Hepatocyte (in vitro differentiated cells): ENCODE measurements around the gene ANKRD13D. TPM values are rescaled to one million over a fixed set of nuclear protein-coding genes. Genes with fewer than 3 reads are reported as not detected.
"Not testable (repeated sequence)": the region's sequence is repeated elsewhere in the genome, so short reads cannot be mapped to it uniquely, and the experiment has no call there.

Experiments
- DNase-seq: peaks from one replicate; pipeline ENCODE4 v3.0.0-alpha.2; 2016; ENCODE audit warnings: low spot score
- H2AFZ ChIP-seq: fragments of 200-600 bp; sonication (generic); 2 replicates; pipeline ENCODE4 v1.6.0; 2016; ENCODE audit warnings: antibody characterized with exemption, mild to moderate bottlenecking
- H3K27ac ChIP-seq: fragments of 200-600 bp; sonication (generic); 2 replicates; pipeline ENCODE4 v1.5.1; 2016; ENCODE audit warnings: mild to moderate bottlenecking
- H3K27me3 ChIP-seq: fragments of 200-600 bp; sonication (generic); 2 replicates; pipeline ENCODE4 v1.6.1; 2016
- H3K36me3 ChIP-seq: fragments of 200-600 bp; sonication (generic); replicated peaks from 2 replicates; pipeline ENCODE4 v1.5.1; 2016; ENCODE audit warnings: low read depth; ENCODE audit not compliant: insufficient read depth
- H3K4me1 ChIP-seq: fragments of 200-600 bp; sonication (generic); 2 replicates; pipeline ENCODE4 v1.5.1; 2016; ENCODE audit warnings: mild to moderate bottlenecking, moderate library complexity; ENCODE audit not compliant: insufficient read depth
- H3K4me2 ChIP-seq: fragments of 200-600 bp; sonication (generic); 2 replicates; pipeline ENCODE4 v1.6.0; 2016
- H3K4me3 ChIP-seq: fragments of 200-600 bp; sonication (generic); 2 replicates; pipeline ENCODE4 v1.5.1; 2016; ENCODE audit warnings: mild to moderate bottlenecking
- H3K79me2 ChIP-seq: fragments of 200-600 bp; sonication (generic); 2 replicates; pipeline ENCODE4 v1.6.0; 2017; ENCODE audit warnings: mild to moderate bottlenecking
- H3K9me2 ChIP-seq: fragments of 200-600 bp; sonication (generic); replicated peaks from 2 replicates; pipeline ENCODE4 v1.6.0; 2017; ENCODE audit warnings: mild to moderate bottlenecking; ENCODE audit not compliant: insufficient read depth
- H3K9me3 ChIP-seq: fragments of 200-600 bp; sonication (generic); 2 replicates; pipeline ENCODE4 v1.5.1; 2016; ENCODE audit warnings: low read depth, mild to moderate bottlenecking
- H4K20me1 ChIP-seq: fragments of 200-600 bp; sonication (generic); 2 replicates; pipeline ENCODE4 v1.6.0; 2016; ENCODE audit warnings: mild to moderate bottlenecking; ENCODE audit not compliant: insufficient read depth, poor library complexity, severe bottlenecking
- CTCF ChIP-seq: fragments of 200-600 bp; sonication (generic); IDR thresholded peaks from 2 replicates; pipeline ENCODE4 v1.5.1; 2016; ENCODE audit warnings: antibody characterized with exemption, mild to moderate bottlenecking; ENCODE audit not compliant: poor library complexity
- EZH2 ChIP-seq: fragments of 200-600 bp; sonication (generic); IDR thresholded peaks from 2 replicates; pipeline ENCODE4 v1.6.1; 2016; ENCODE audit warnings: antibody characterized with exemption, mild to moderate bottlenecking, borderline replicate concordance
- EZH2phosphoT487 ChIP-seq: fragments of 200-600 bp; sonication (generic); IDR thresholded peaks from one replicate; pipeline ENCODE4 v1.6.1; 2018; ENCODE audit warnings: antibody characterized with exemption, mild to moderate bottlenecking, low read depth, moderate library complexity; ENCODE audit not compliant: unreplicated experiment, severe bottlenecking
- WGBS: methylation state at CpG from one replicate; pipeline ENCODE4 v1.1.6; 2016; ENCODE audit warnings: low lambda C conversion rate; ENCODE audit errors: missing lambda C conversion rate; 5-methylcytosine and 5-hydroxymethylcytosine counted together
- polyA plus RNA-seq: library from polyadenylated mRNA; unstranded; fragments of >200 nt; fragmentation: Nextera tagmentation; extraction: Ambion mirVana; gene quantifications from 2 replicates; pipeline ENCODE4 v1.2.1, GENCODE V29; 2016
- total RNA-seq: library from RNA; depleted of rRNA; stranded (reverse); fragments of >200 nt; gene quantifications from 2 replicates; pipeline ENCODE4 v1.2.3, GENCODE V29; 2014

The ANKRD13D gene
- total and polyA plus RNA-seq, 2 experiments from 2014 or later, result 25.3 to 49.5 TPM

- Histone ChIP-seq H3K4me2 (no peak overlapping the region), H3K36me3 (no peaks in the 10 kb centered on the region), H3K4me1 (peaks cover 7% of the 10 kb centered on the region), H3K27me3 (no peaks in the 10 kb centered on the region), H3K27ac (no peak overlapping the region), H3K4me3 (no peak overlapping the region), H3K79me2 (no peaks in the 10 kb centered on the region), H3K9me2 (no peaks in the 10 kb centered on the region), H3K9me3 (no peaks in the 10 kb centered on the region), H2AFZ (no peak overlapping the region), H4K20me1 (peaks cover 3% of the 10 kb centered on the region)
- TF ChIP-seq CTCF (no peak), EZH2 (no peak), EZH2phosphoT487 (no peak)
- WGBS, result 90% methylated on average over 5 of the region's 5 CpGs
- DNase-seq, result no peak
Observed at GRCh38 chr11:67256477-67257135, 32.5 kb upstream of the ANKRD13D start.

- H3K79me2 ChIP-seq, result no peaks in the 10 kb centered on the region
Observed at GRCh38 chr11:67260406-67260805, 28.7 kb upstream of the ANKRD13D start.

GRCh38 chr11:67260885-67261639, 28.0 kb upstream of the ANKRD13D start:
- peak; percentile 78 for DNase-seq
- not testable (repeated sequence) for H3K36me3 ChIP-seq, H3K79me2 ChIP-seq, H4K20me1 ChIP-seq, H3K27me3 ChIP-seq, H3K9me2 ChIP-seq, H3K4me3 ChIP-seq, H3K9me3 ChIP-seq
- Histone ChIP-seq H2AFZ (peak overlapping the region; percentile 57), H3K27ac (peak overlapping the region; percentile 35), H3K4me1 (peaks cover 11% of the 10 kb centered on the region), H3K4me2 (peak overlapping the region; percentile 90)
- 35% methylated on average over 46 of the region's 50 CpGs for WGBS

More at GRCh38 chr11:67260406-67260805, 28.7 kb upstream of the ANKRD13D start:
- H3K9me3 ChIP-seq, result no peaks in the 10 kb centered on the region
- WGBS, result 90% methylated on average over 6 of the region's 6 CpGs
- no peaks in the 10 kb centered on the region for H3K9me2 ChIP-seq
- TF ChIP-seq CTCF, result no peak
- TF ChIP-seq EZH2, result no peak
- TF ChIP-seq EZH2phosphoT487, result no peak
- H4K20me1 ChIP-seq, result no peaks in the 10 kb centered on the region
- H3K4me2 ChIP-seq, result no peak overlapping the region
- H2AFZ ChIP-seq, result no peak overlapping the region
- H3K27ac ChIP-seq, result no peak overlapping the region
- H3K4me1 ChIP-seq, result peaks cover 8% of the 10 kb centered on the region
- no peaks in the 10 kb centered on the region for H3K36me3 ChIP-seq
- no peak overlapping the region for H3K4me3 ChIP-seq
- no peak for DNase-seq
- no peaks in the 10 kb centered on the region for H3K27me3 ChIP-seq

GRCh38 chr11:67261640-67261945, 27.5 kb upstream of the ANKRD13D start:
- peak overlapping the region; percentile 57 for H2AFZ ChIP-seq
- H3K27me3 ChIP-seq, result no peaks in the 10 kb centered on the region
- H3K36me3 ChIP-seq, result no peaks in the 10 kb centered on the region
- no peak for DNase-seq
- 24% methylated on average over 9 of the region's 18 CpGs for WGBS
- H3K4me2 ChIP-seq, result peak overlapping the region; percentile 90
- peaks cover 8% of the 10 kb centered on the region for H3K79me2 ChIP-seq
- peak overlapping the region; percentile 35 for H3K27ac ChIP-seq
- H3K4me3 ChIP-seq, result no peak overlapping the region
- TF ChIP-seq EZH2phosphoT487 (no peak), CTCF (peak; percentile 46), EZH2 (no peak)
- H3K9me3 ChIP-seq, result no peaks in the 10 kb centered on the region
- no peaks in the 10 kb centered on the region for H3K9me2 ChIP-seq
- H3K4me1 ChIP-seq, result peaks cover 11% of the 10 kb centered on the region
- H4K20me1 ChIP-seq, result no peaks in the 10 kb centered on the region
